ENCODE measurements around the gene SIGLEC9.

SIGLEC9 gene

GRCh38 chr19:51121257-51121656 is 3.4 kb upstream of the SIGLEC9 start:
- Histone ChIP-seq H3K9ac (no peak overlapping the region), H3K4me3 (no peak overlapping the region), H3K27ac (0 out of 2 replicates have a peak overlapping the region, but pooled peaks have one; percentile 1), H3K27me3 (no peaks in the 10 kb centered on the region), H4K20me1 (no peaks in the 10 kb centered on the region), H3K36me3 (no peaks in the 10 kb centered on the region), H3K4me2 (peak overlapping the region; percentile 64), H3K4me1 (peaks cover 61% of the 10 kb centered on the region), H3K9me3 (no peaks in the 10 kb centered on the region)
- TF ChIP-seq Cebpa-rat (IDR thresholded peaks at IDR 0.05), result no peak

GRCh38 chr19:51122112-51122981 is 2.4 kb upstream of the SIGLEC9 start:
- Histone ChIP-seq H3K9ac (no peak overlapping the region), H3K4me2 (peak overlapping the region; percentile 96), H3K4me3 (no peak overlapping the region)

DNA sequence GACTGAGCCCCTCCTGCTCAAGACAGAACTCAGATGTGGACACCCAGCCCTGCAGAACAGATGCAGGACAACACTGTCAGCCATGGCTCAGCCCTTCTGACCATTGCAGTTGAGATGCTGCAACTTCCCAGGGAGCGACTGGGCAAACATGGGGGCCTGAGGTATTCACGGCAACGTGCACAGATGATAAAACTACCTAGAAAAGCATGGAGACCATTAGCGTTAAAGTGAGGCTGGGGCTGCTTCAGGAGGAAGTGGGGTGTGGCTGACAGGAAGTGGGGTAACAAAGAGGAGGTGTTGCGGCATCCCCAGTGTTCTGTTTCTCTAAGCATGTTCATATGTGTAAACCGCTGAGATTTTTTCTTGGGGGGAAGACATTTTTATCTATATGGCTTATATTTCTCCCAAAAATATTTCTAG is 1.3 kb upstream of the SIGLEC9 start:
- H3K4me3 ChIP-seq, result no peak overlapping the region
- peaks cover 82% of the 10 kb centered on the region for H3K4me1 ChIP-seq
- no peak for TF ChIP-seq Cebpa-rat (IDR thresholded peaks at IDR 0.05)
- H3K27ac ChIP-seq, result peak overlapping the region; percentile 69
- H4K20me1 ChIP-seq, result no peaks in the 10 kb centered on the region
- H3K4me2 ChIP-seq, result peak overlapping the region; percentile 96
- H3K9ac ChIP-seq, result 0 out of 2 replicates have a peak overlapping the region, but pooled peaks have one; percentile 37
- no peaks in the 10 kb centered on the region for H3K36me3 ChIP-seq
- no peaks in the 10 kb centered on the region for H3K27me3 ChIP-seq
- H3K9me3 ChIP-seq, result no peaks in the 10 kb centered on the region

More at GRCh38 chr19:51122112-51122981, 2.4 kb upstream of the SIGLEC9 start:
- no peaks in the 10 kb centered on the region for H3K36me3 ChIP-seq
- H3K4me1 ChIP-seq, result peaks cover 72% of the 10 kb centered on the region
- H3K27ac ChIP-seq, result peak overlapping the region; percentile 69; the same call in 1 of the 2 replicates
- TF ChIP-seq Cebpa-rat (IDR thresholded peaks at IDR 0.05), result no peak
- H3K9me3 ChIP-seq, result no peaks in the 10 kb centered on the region
- no peaks in the 10 kb centered on the region for H4K20me1 ChIP-seq
- H3K27me3 ChIP-seq, result no peaks in the 10 kb centered on the region

GRCh38 chr19:51123802-51124201 is 904 bp upstream of the SIGLEC9 start:
- no peak overlapping the region for H3K4me3 ChIP-seq
- 0 out of 2 replicates have a peak overlapping the region, but pooled peaks have one; percentile 37 for H3K9ac ChIP-seq
- H3K4me2 ChIP-seq, result peak overlapping the region; percentile 96
- H3K9me3 ChIP-seq, result no peaks in the 10 kb centered on the region
- no peaks in the 10 kb centered on the region for H3K27me3 ChIP-seq
- H3K4me1 ChIP-seq, result peaks cover 87% of the 10 kb centered on the region
- no peak for TF ChIP-seq Cebpa-rat (IDR thresholded peaks at IDR 0.05)
- H3K27ac ChIP-seq, result peak overlapping the region; percentile 69
- H4K20me1 ChIP-seq, result no peaks in the 10 kb centered on the region
- no peaks in the 10 kb centered on the region for H3K36me3 ChIP-seq

- Histone ChIP-seq H3K27ac (peak overlapping the region; percentile 69), H4K20me1 (no peaks in the 10 kb centered on the region), H3K4me1 (peaks cover 90% of the 10 kb centered on the region), H3K36me3 (no peaks in the 10 kb centered on the region), H3K27me3 (no peaks in the 10 kb centered on the region), H3K9me3 (no peaks in the 10 kb centered on the region), H3K9ac (no peak overlapping the region), H3K4me2 (peak overlapping the region; percentile 96), H3K4me3 (no peak overlapping the region)
- TF ChIP-seq Cebpa-rat (IDR thresholded peaks at IDR 0.05), result no peak
These were observed 490 bp upstream of the SIGLEC9 start for GRCh38 chr19:51124216-51124615.

DNA sequence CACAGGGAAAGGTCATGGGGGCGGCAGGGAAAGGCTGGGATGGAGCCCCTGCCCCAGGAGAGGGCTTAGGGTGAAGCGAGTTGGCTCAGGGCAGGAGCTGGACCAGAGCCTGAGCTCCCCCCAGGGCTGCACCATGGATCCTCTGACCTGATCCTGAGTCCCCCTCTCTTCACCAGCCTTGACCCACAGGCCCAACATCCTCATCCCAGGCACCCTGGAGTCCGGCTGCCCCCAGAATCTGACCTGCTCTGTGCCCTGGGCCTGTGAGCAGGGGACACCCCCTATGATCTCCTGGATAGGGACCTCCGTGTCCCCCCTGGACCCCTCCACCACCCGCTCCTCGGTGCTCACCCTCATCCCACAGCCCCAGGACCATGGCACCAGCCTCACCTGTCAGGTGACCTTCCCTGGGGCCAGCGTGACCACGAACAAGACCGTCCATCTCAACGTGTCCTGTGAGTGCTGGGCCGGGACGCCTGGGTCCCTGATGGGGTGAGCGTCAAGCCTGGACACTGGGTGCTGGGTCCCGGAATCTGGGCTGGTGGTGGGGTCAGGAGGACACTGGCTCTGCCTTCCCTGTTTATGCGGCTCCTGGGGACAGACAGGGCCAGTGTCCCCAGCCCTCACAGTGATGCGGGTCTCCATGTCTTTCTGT is 842 bp downstream of the SIGLEC9 start:
- H3K27me3 ChIP-seq, result no peaks in the 10 kb centered on the region
- H3K4me2 ChIP-seq, result peak overlapping the region; percentile 96
- peak overlapping the region; percentile 85 for H3K27ac ChIP-seq
- TF ChIP-seq Cebpa-rat (IDR thresholded peaks at IDR 0.05), result no peak
- H3K36me3 ChIP-seq, result no peaks in the 10 kb centered on the region
- H4K20me1 ChIP-seq, result no peaks in the 10 kb centered on the region
- peaks cover 98% of the 10 kb centered on the region for H3K4me1 ChIP-seq
- no peak overlapping the region; the same call in 1 of the 2 replicates for H3K4me3 ChIP-seq
- peak overlapping the region; percentile 31; the same call in 1 of the 2 replicates for H3K9ac ChIP-seq
- H3K9me3 ChIP-seq, result no peaks in the 10 kb centered on the region

DNA sequence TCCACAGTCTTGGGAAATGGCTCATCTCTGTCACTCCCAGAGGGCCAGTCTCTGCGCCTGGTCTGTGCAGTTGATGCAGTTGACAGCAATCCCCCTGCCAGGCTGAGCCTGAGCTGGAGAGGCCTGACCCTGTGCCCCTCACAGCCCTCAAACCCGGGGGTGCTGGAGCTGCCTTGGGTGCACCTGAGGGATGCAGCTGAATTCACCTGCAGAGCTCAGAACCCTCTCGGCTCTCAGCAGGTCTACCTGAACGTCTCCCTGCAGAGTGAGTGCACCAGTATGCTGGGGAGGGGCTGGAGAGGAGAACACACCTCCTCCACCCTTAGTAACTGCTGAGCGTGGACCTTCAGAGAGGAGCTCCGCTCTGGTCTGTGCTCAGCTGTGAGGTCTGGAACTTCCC is 2.3 kb downstream of the SIGLEC9 start:
- Histone ChIP-seq H4K20me1 (no peaks in the 10 kb centered on the region), H3K4me3 (no peak overlapping the region), H3K36me3 (no peaks in the 10 kb centered on the region; the same call in 1 of the 2 replicates), H3K4me2 (peak overlapping the region; percentile 96), H3K9ac (peak overlapping the region; percentile 27; the same call in 1 of the 2 replicates), H3K9me3 (no peaks in the 10 kb centered on the region), H3K27ac (peak overlapping the region; percentile 85), H3K27me3 (no peaks in the 10 kb centered on the region), H3K4me1 (peaks cover 100% of the 10 kb centered on the region)
- no peak for TF ChIP-seq Cebpa-rat (IDR thresholded peaks at IDR 0.05)

DNA sequence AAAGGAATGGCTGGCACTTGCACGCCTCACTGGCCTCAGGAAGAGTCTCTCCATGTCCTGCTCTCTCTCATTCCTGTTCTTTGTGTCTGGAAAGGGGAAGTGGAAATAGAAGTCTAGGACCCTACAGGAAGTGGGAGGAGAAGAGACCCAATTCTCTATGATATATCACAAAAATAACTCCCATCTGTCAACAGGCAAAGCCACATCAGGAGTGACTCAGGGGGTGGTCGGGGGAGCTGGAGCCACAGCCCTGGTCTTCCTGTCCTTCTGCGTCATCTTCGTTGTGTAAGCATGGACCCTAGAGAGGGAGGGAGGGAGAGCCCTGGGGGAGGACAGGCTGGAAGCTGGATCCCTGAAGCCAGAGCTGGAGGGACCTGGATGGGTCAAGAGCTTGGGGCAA is 3.0 kb downstream of the SIGLEC9 start:
- peak overlapping the region; percentile 70; the same call in 1 of the 2 replicates for H3K9ac ChIP-seq
- H3K4me2 ChIP-seq, result peak overlapping the region; percentile 96
- no peaks in the 10 kb centered on the region; the same call in 1 of the 2 replicates for H3K36me3 ChIP-seq

GRCh38 chr19:51128227-51128626 is 3.5 kb downstream of the SIGLEC9 start:
- no peaks in the 10 kb centered on the region for H4K20me1 ChIP-seq
- H3K4me3 ChIP-seq, result peak overlapping the region; percentile 24; the same call in 1 of the 2 replicates
- no peaks in the 10 kb centered on the region for H3K27me3 ChIP-seq
- TF ChIP-seq Cebpa-rat (IDR thresholded peaks at IDR 0.05), result no peak
- H3K36me3 ChIP-seq, result no peaks in the 10 kb centered on the region; the same call in 1 of the 2 replicates
- H3K4me1 ChIP-seq, result peaks cover 96% of the 10 kb centered on the region
- H3K27ac ChIP-seq, result peak overlapping the region; percentile 85
- peak overlapping the region; percentile 70; the same call in 1 of the 2 replicates for H3K9ac ChIP-seq
- peak overlapping the region; percentile 96 for H3K4me2 ChIP-seq
- no peaks in the 10 kb centered on the region for H3K9me3 ChIP-seq

More for the DNA sequence above, 3.0 kb downstream of the SIGLEC9 start:
- TF ChIP-seq Cebpa-rat (IDR thresholded peaks at IDR 0.05), result no peak
- peaks cover 100% of the 10 kb centered on the region for H3K4me1 ChIP-seq
- H4K20me1 ChIP-seq, result no peaks in the 10 kb centered on the region
- peak overlapping the region; percentile 85 for H3K27ac ChIP-seq
- no peaks in the 10 kb centered on the region for H3K9me3 ChIP-seq
- peak overlapping the region; percentile 24; the same call in 1 of the 2 replicates for H3K4me3 ChIP-seq
- H3K27me3 ChIP-seq, result no peaks in the 10 kb centered on the region
